HG03432 (cell line): ENCODE measurements around the gene DOCK8.

ENCODE experiments used
- ATAC-seq: cut with Tn5 transposase; IDR thresholded peaks from one replicate; pipeline ENCODE4 v1.9.1; 2021; ENCODE audit warnings: mild to moderate bottlenecking, moderate library complexity; ENCODE audit not compliant: unreplicated experiment

DOCK8 gene

DNA sequence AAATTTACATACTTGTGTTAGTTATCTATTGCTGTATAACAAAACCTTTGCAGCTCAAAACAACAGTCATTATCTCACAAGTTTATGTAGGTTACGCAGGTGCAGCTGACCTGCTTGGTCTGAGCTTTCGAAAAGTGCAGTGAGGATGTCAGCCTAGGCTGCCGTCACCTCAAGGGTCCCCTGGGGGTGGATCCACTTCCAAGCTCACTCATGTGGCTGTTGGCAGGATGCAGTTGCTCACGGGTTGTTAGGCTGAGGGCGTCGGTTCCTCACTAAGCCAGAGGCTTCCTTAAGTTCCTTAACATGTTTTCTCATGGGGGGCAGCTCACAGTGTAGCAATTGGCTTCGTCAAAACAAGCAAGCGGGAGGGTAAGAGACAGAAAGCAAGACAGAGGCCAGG, 139.8 kb downstream of the DOCK8 start:
- ATAC-seq: no peak

DNA sequence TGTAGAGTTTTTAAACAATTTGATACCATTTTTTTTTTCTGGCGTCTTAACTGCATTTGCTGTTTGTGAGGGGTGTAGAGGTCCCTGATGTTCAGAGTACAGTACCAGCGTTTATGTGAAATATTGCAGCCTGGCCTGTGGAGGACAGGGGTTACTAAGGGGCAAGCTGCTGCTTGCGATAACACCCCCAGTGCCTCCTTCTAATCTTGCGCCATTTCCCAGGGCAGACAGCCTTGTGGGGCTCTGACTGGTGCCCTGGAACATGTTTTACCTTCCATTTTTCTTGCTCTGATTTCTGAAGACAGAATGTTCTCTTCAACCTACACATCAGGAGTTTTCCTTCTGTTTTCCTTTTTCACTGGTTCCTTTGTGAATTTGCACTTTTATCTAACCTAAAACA, 142.9 kb downstream of the DOCK8 start:
- ATAC-seq: no peak

- ATAC-seq: no peak
Measured at GRCh38 chr9:362561-363273, 148.1 kb downstream of the DOCK8 start.

DNA sequence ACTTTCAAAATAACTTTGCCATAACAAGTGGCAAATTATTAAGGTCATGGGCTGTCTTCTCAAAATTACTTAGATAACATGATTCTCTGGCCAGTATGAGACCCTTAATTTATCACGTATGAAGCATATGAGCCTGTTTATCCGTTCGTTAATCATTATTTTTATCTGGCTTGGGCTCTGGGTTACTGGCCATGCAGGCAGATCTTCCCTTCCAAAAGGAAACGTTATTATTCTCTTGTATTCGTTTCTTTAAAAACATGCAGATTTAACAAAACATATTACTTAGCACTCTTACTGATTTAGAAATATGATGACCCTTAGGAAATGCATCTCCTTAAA, 148.6 kb downstream of the DOCK8 start:
- ATAC-seq: no peak

DNA sequence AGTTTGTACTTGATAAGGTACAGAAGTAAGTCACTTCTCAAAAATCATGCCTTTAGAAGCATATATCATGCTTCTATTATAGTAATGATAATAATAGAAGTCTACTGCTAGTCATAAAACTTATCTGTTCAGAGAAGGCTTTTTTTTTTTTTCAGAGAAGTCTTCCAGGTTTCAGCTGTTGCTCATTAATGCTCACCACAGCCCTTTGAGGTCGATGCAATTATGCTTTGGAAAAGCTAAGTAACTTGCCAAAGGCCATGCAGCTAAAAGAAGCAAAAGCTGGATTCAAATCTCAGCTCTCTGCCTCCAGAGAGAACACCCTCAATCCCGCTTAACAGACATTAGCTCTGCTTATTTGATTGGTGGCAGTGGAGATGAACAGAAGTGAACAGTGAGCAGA, 150.8 kb downstream of the DOCK8 start:
- no peak for ATAC-seq

GRCh38 chr9:366620-367019, 152.0 kb downstream of the DOCK8 start:
- ATAC-seq: no peak

- ATAC-seq: no peak
Measured at GRCh38 chr9:370086-370485, 155.4 kb downstream of the DOCK8 start.

- no peak for ATAC-seq
Measured at GRCh38 chr9:371349-371748, 156.7 kb downstream of the DOCK8 start.

DNA sequence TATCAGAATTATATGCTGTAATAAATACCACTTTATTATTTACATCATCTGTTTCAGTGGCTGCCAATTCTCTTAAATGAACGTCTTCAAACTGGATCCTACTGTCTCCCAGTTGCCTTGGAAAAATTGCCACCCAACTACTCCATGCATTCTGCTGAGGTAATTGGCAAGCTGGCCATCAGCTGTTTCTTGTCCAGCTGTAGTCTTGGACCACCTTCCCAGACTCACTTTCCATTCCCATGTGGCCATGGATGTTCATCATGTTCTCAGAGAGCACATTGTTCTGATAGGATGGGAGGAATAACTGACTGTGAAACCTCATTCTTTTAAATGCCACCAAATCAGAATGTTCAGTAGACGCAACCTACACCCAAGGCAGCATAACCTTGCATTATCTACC, 157.5 kb downstream of the DOCK8 start:
- no peak for ATAC-seq

DNA sequence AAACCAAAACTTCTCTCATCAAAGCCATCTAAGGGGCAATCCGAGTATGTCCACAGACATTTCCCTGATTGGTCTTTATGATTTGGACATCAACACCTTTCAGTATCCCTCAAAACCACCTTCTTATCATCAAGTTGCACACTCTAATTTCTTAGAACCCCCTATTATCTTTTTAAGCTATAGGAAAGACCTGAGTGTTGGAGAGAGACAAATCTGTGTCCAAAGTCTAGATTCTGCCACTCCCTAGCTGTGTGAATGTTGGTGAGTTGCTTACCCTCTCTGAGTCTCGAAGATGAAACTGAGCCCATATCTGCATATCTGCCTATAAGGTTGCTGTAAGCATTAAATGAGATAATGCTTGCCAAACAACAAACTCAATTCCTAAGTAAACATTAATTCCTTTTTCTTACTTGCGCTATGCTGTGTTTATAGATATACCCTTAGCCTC, 159.1 kb downstream of the DOCK8 start:
- no peak for ATAC-seq

GRCh38 chr9:374736-375135, 160.1 kb downstream of the DOCK8 start:
- ATAC-seq: no peak

GRCh38 chr9:376115-376514, 161.4 kb downstream of the DOCK8 start:
- no peak for ATAC-seq

GRCh38 chr9:378263-378662, 163.6 kb downstream of the DOCK8 start:
- no peak for ATAC-seq

- no peak for ATAC-seq
Measured at GRCh38 chr9:382383-382782, 167.7 kb downstream of the DOCK8 start.

DNA sequence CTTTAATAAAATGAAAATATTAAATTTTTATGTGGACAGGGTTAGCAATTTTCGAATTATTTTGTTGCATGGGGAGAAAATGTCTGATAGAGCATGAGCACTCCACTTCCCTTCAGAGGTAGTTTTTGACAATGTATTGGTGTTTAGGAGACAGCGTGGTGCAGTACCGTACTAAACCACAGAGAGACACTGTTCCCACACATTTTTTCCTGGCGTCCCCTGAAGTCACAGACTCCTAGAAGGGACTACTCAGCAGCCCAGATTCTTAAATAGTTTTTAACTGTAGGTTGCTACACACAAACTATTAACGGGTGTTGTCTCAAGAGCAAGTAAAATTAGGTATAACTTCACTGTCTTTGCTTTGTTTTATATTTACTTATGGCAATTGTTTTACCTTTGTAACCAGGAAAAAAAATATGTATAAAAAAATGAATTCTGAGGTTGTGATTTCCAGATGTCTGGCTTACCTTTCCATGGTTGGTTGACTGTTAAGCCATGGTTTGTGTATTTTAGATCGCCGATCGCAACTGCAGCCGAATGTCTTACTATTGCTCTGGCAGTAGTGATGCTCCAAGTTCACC, 171.2 kb downstream of the DOCK8 start:
- ATAC-seq: no peak

- no peak for ATAC-seq
Measured at GRCh38 chr9:389159-389558, 174.5 kb downstream of the DOCK8 start.

GRCh38 chr9:389758-390157, 175.1 kb downstream of the DOCK8 start:
- no peak for ATAC-seq

GRCh38 chr9:392077-392804, 177.6 kb downstream of the DOCK8 start:
- ATAC-seq: no peak

- no peak for ATAC-seq
Measured at GRCh38 chr9:394347-395052, 179.8 kb downstream of the DOCK8 start.

DNA sequence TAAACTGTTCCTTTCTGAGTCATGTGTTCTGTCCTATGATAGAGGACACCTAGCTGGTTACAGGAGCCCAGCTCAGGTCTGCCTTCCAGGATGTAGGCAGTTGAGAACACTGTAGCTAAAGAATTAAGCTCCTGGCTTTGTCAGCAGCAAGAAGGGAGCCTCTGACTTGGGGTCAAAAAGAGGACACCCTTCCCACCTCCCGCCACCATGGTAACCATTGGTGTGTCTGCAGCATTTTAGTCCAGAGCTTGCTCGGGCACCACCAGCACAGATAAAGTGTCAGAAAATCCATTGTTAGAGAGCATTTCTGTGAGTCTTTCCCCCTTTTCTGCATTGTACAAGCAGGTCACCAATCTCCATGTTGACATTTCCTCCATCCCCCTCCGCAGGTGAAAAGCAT, 181.7 kb downstream of the DOCK8 start:
- ATAC-seq: no peak

DNA sequence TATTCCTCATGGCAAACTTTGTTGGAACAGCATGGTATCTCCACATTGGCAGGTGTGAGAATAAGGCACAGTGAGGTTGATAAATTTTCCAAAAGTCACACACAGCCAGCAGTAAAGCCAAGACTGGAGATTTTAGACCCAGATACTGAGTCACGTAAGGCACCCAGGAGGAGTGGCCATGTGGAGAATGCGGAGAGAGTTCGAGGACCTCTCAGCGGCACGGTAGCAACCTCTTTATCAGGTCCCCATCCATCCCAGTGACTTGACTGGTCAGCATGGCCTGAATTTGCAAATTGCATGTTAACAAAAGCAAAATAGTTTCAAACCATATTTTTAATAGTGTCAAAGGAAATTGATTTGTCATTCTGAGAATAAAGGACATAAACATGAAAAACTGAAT, 183.4 kb downstream of the DOCK8 start:
- no peak for ATAC-seq

GRCh38 chr9:401223-401622, 186.6 kb downstream of the DOCK8 start:
- no peak for ATAC-seq
